Activated CD8-positive, alpha-beta T cell treated with anti-CD3 and anti-CD28 coated beads for 36 hours (primary cell): ENCODE measurements around the gene LSM14B. TPM values are rescaled to one million over a fixed set of nuclear protein-coding genes. Genes with fewer than 3 reads are reported as not detected.
"Not testable (repeated sequence)": the region's sequence is repeated elsewhere in the genome, so short reads cannot be mapped to it uniquely, and the experiment has no call there.

ENCODE experiments used
- ATAC-seq: fragments of 200-7000 bp; cut with Tn5 transposase; one replicate; pipeline ENCODE4 v1.10.0; 2021; ENCODE audit warnings: mild to moderate bottlenecking, moderate library complexity
- CTCF ChIA-PET: fragments of 350-600 bp; sonication (Branson Sonifier 250); formaldehyde crosslinking; loops from one replicate; lab custom pipeline; 2021; ENCODE audit warnings: antibody characterized with exemption; lab: Charles Lee
- POLR2A ChIA-PET: fragments of 350-600 bp; sonication (Branson Sonifier 250); formaldehyde crosslinking; loops from one replicate; lab custom pipeline; 2021; ENCODE audit warnings: antibody characterized with exemption; lab: Charles Lee
- DNase-seq: peaks from one replicate; pipeline ENCODE4 v3.0.0-alpha.2; 2020
- H3K27ac Mint-ChIP-seq: one replicate; pipeline ENCODE4 v1.8.0; 2021; ENCODE audit warnings: mild to moderate bottlenecking, mixed read lengths
- H3K27me3 Mint-ChIP-seq: one replicate; pipeline ENCODE4 v1.8.0; 2021; ENCODE audit warnings: mixed read lengths
- H3K36me3 Mint-ChIP-seq: one replicate; pipeline ENCODE4 v1.8.0; 2021; ENCODE audit warnings: low read depth, mixed read lengths
- H3K4me1 Mint-ChIP-seq: one replicate; pipeline ENCODE4 v1.8.0; 2021; ENCODE audit warnings: low read depth, mixed read lengths
- H3K4me3 Mint-ChIP-seq: one replicate; pipeline ENCODE4 v1.8.0; 2021; ENCODE audit warnings: mild to moderate bottlenecking, moderate library complexity, mixed read lengths
- H3K9me3 Mint-ChIP-seq: one replicate; pipeline ENCODE4 v1.8.0; 2021; ENCODE audit warnings: mixed read lengths
- CTCF ChIP-seq: fragments of 200-600 bp; IDR thresholded peaks from one replicate; pipeline ENCODE4 v1.8.0; 2022; ENCODE audit warnings: antibody characterized with exemption, mild to moderate bottlenecking
- intact Hi-C: fragments of 100-400 bp; cut with micrococcal nuclease; formaldehyde crosslinking; loops from one replicate; pipeline ENCODE4 v1.10.0; 2022
- total RNA-seq, 2 experiments: library from RNA; stranded (reverse); gene quantifications; one replicate each; pipeline ENCODE4 v1.2.3, GENCODE V29; 2021

The LSM14B gene
- total RNA-seq, 2 experiments from 2014 or later, result 33.5 to 35.6 TPM

GRCh38 chr20:62147528-62147927 is 25.3 kb downstream of the LSM14B start:
- no peak for DNase-seq
- Mint-ChIP-seq H3K27me3 (no peaks in the 10 kb centered on the region), H3K36me3 (peaks cover 8% of the 10 kb centered on the region), H3K4me1 (peaks cover 25% of the 10 kb centered on the region), H3K27ac (no peak overlapping the region), H3K4me3 (no peak overlapping the region), H3K9me3 (no peaks in the 10 kb centered on the region)
- ChIA-PET POLR2A (interaction anchor here (1.0 kb wide), 1 partner anchor 12 kb away, joined by 5 read pairs; no protein-coding TSS in a partner anchor), CTCF (no interaction called here)
- ATAC-seq, result no peak
- intact Hi-C loops, result no loop called here
- TF ChIP-seq CTCF, result no peak

GRCh38 chr20:62148383-62148782 is 26.1 kb downstream of the LSM14B start:
- CTCF ChIA-PET, intact Hi-C loops, ATAC-seq, H3K4me3 Mint-ChIP-seq, DNase-seq, H3K27me3 Mint-ChIP-seq, H3K9me3 Mint-ChIP-seq, POLR2A ChIA-PET, H3K27ac Mint-ChIP-seq: not testable (repeated sequence)
- Mint-ChIP-seq H3K4me1 (peaks cover 25% of the 10 kb centered on the region), H3K36me3 (peaks cover 15% of the 10 kb centered on the region)

- H3K4me1 Mint-ChIP-seq, result peaks cover 25% of the 10 kb centered on the region
- ChIA-PET CTCF (no interaction called here), POLR2A (no interaction called here)
- H3K9me3 Mint-ChIP-seq, result no peaks in the 10 kb centered on the region
- no peak for TF ChIP-seq CTCF
- intact Hi-C loops, result no loop called here
- no peak overlapping the region for H3K4me3 Mint-ChIP-seq
- no peaks in the 10 kb centered on the region for H3K27me3 Mint-ChIP-seq
- no peak overlapping the region for H3K27ac Mint-ChIP-seq
- ATAC-seq (no peak), DNase-seq (no peak)
- peaks cover 20% of the 10 kb centered on the region for H3K36me3 Mint-ChIP-seq
Observed at GRCh38 chr20:62148908-62149314, 26.6 kb downstream of the LSM14B start.

- ChIA-PET CTCF (no interaction called here), POLR2A (interaction anchor here (0.8 to 0.9 kb wide), 2 partner anchors 8 to 34 kb away, joined by 3 to 4 read pairs; partner anchors contain the start of gene MTG2)
- DNase-seq (no peak), ATAC-seq (no peak)
- H3K9me3 Mint-ChIP-seq, result no peaks in the 10 kb centered on the region
- H3K27me3 Mint-ChIP-seq, result no peaks in the 10 kb centered on the region
- H3K4me3 Mint-ChIP-seq, result no peak overlapping the region
- H3K36me3 Mint-ChIP-seq, result peaks cover 25% of the 10 kb centered on the region
- H3K27ac Mint-ChIP-seq, result no peak overlapping the region
- intact Hi-C loops, result no loop called here
- peaks cover 22% of the 10 kb centered on the region for H3K4me1 Mint-ChIP-seq
- TF ChIP-seq CTCF, result no peak
Observed at GRCh38 chr20:62149532-62150309, 27.4 kb downstream of the LSM14B start.

- ATAC-seq (no peak), DNase-seq (no peak)
- Mint-ChIP-seq H3K4me1 (peaks cover 17% of the 10 kb centered on the region), H3K4me3 (no peak overlapping the region), H3K36me3 (peaks cover 27% of the 10 kb centered on the region), H3K27ac (no peak overlapping the region), H3K27me3 (no peaks in the 10 kb centered on the region), H3K9me3 (no peaks in the 10 kb centered on the region)
- CTCF ChIA-PET, result no interaction called here
- intact Hi-C loops, result no loop called here
- no peak for TF ChIP-seq CTCF
- POLR2A ChIA-PET, result interaction anchor here (0.8 to 0.9 kb wide), 2 partner anchors 9 to 33 kb away, joined by 3 to 4 read pairs; partner anchors contain the start of gene MTG2
Observed at GRCh38 chr20:62150310-62150575, 28.0 kb downstream of the LSM14B start.
